Ishikawa (cell line): ENCODE measurements around the gene CCDC9B.

ENCODE experiments used
- CEBPB ChIP-seq: IDR thresholded peaks from 2 replicates; pipeline ENCODE4 v1.6.1; 2012
- CREB1 ChIP-seq: IDR thresholded peaks from 2 replicates; pipeline ENCODE4 v1.6.1; 2012; ENCODE audit warnings: low read depth
- EGR1 ChIP-seq: IDR thresholded peaks from 2 replicates; pipeline ENCODE4 v1.6.1; 2012
- EP300 ChIP-seq: IDR thresholded peaks from 2 replicates; pipeline ENCODE4 v1.6.1; 2012; ENCODE audit warnings: borderline replicate concordance
- FOXM1 ChIP-seq: IDR thresholded peaks from 2 replicates; pipeline ENCODE4 v1.6.1; 2012; ENCODE audit warnings: low read depth, borderline replicate concordance
- NFIC ChIP-seq: IDR thresholded peaks from 2 replicates; pipeline ENCODE4 v1.6.1; 2012
- RAD21 ChIP-seq: IDR thresholded peaks from 2 replicates; pipeline ENCODE4 v1.6.1; 2012; ENCODE audit warnings: low read depth
- TAF1 ChIP-seq: IDR thresholded peaks from 2 replicates; pipeline ENCODE4 v1.6.1; 2012; ENCODE audit warnings: low read depth, mild to moderate bottlenecking
- TCF12 ChIP-seq: IDR thresholded peaks from 2 replicates; pipeline ENCODE4 v1.6.1; 2012; ENCODE audit warnings: low read depth
- TEAD4 ChIP-seq: IDR thresholded peaks from 2 replicates; pipeline ENCODE4 v1.6.1; 2012
- YY1 ChIP-seq: IDR thresholded peaks from 2 replicates; pipeline ENCODE4 v1.6.1; 2012; ENCODE audit warnings: low read depth
- ZBTB7A ChIP-seq: IDR thresholded peaks from 2 replicates; pipeline ENCODE4 v1.6.1; 2012; ENCODE audit warnings: low read depth
- TF ChIP-seq, protein P1 (sequence below): IDR thresholded peaks from 2 replicates; pipeline ENCODE4 v1.6.1; 2012; ENCODE audit warnings: low read depth, mild to moderate bottlenecking
- TF ChIP-seq, protein P2 (sequence below): IDR thresholded peaks from 2 replicates; pipeline ENCODE4 v1.6.1; 2012
- TF ChIP-seq, protein P3 (sequence below): IDR thresholded peaks from 2 replicates; pipeline ENCODE4 v1.6.1; 2012

Gene CCDC9B

DNA sequence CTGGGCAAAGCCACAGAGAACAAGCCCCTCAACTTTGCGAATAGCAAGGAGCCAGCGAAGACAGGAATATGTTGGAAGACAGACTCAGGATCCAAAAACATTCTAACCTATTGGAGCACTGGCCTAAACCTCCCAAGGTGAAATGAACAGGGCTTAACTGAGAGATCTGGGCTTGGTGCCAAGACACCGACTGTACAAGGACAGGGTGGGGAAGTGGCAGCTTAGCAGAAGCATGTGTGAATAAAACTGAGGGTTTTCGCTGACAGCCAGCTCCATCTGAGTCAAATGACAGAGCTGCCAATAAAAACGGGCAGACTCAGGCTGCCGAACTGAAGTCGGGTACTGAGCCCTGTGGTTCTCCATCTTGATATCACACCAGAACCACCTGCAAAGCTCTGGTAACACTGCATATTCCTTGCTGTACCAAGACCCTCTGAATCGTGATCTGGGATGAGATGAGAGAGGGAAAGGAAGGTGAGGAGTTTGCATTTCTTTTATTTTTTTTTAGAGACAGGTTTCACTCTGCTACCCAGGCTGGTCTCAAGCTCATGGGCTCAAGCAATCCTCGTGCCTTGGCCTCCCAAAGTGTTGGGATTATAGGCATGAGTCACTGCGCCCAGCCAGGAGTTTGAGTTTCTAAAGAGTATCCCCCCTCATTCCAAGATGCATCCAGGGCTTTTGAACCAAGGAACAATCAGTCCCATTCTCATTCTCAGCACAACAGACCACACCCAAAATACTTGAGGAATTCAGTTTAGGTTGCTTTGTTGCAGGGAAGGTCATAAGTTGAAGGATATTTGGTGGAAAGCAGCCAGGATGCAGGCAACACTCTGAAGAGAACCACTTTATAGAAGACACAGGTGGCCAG lies 27.0 kb downstream of the CCDC9B start:
- peak; percentile 70 for TF ChIP-seq NFIC
- TF ChIP-seq FOXM1: no peak

DNA sequence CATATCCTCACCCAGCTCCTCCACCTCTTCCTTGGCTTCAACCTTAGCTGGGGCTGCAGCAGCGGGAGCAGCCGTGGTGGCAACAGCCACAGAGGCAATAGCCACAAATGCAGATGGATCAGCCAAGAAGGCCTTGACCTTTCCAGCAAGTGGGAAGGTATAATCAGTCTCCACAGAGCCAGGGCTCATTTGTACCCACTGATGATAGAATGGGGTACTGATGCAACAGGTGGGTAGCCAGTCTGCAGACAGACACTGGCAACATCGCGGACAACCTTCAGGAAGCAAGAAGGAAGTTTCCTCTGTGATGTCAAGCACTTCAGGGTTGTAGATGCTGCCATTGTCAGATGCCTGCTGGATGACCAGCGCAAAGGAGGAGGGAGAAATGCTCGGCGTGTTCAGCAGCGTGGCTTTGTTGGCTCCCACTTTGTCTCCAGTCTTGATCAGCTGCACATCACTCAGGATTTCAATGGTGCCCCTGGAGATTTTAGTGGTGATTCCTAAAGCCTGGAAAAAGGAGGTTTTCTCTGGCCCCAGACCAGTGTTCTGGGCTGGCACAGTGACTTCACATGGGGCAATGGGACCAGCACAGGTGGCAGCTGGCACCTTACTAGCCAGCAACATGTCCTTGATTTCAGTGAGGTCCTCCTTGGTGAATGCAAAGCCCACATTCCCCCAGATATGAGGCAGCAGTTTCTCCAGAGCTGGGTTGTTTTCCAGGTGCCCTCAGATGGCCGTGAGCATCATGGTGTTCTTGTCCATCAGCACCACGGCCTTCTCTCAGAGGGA lies 28.2 kb downstream of the CCDC9B start:
- TF ChIP-seq, protein P1, sequence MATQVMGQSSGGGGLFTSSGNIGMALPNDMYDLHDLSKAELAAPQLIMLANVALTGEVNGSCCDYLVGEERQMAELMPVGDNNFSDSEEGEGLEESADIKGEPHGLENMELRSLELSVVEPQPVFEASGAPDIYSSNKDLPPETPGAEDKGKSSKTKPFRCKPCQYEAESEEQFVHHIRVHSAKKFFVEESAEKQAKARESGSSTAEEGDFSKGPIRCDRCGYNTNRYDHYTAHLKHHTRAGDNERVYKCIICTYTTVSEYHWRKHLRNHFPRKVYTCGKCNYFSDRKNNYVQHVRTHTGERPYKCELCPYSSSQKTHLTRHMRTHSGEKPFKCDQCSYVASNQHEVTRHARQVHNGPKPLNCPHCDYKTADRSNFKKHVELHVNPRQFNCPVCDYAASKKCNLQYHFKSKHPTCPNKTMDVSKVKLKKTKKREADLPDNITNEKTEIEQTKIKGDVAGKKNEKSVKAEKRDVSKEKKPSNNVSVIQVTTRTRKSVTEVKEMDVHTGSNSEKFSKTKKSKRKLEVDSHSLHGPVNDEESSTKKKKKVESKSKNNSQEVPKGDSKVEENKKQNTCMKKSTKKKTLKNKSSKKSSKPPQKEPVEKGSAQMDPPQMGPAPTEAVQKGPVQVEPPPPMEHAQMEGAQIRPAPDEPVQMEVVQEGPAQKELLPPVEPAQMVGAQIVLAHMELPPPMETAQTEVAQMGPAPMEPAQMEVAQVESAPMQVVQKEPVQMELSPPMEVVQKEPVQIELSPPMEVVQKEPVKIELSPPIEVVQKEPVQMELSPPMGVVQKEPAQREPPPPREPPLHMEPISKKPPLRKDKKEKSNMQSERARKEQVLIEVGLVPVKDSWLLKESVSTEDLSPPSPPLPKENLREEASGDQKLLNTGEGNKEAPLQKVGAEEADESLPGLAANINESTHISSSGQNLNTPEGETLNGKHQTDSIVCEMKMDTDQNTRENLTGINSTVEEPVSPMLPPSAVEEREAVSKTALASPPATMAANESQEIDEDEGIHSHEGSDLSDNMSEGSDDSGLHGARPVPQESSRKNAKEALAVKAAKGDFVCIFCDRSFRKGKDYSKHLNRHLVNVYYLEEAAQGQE: no peak
- TF ChIP-seq EP300 (no peak), ZBTB7A (no peak), TCF12 (no peak), RAD21 (no peak), FOXM1 (no peak), YY1 (no peak), NFIC (no peak), EGR1 (no peak), CEBPB (no peak), TAF1 (no peak), TEAD4 (no peak), CREB1 (no peak)
- TF ChIP-seq, protein P2, sequence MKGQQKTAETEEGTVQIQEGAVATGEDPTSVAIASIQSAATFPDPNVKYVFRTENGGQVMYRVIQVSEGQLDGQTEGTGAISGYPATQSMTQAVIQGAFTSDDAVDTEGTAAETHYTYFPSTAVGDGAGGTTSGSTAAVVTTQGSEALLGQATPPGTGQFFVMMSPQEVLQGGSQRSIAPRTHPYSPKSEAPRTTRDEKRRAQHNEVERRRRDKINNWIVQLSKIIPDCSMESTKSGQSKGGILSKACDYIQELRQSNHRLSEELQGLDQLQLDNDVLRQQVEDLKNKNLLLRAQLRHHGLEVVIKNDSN: no peak
- TF ChIP-seq, protein P3, sequence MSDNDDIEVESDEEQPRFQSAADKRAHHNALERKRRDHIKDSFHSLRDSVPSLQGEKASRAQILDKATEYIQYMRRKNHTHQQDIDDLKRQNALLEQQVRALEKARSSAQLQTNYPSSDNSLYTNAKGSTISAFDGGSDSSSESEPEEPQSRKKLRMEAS: no peak

DNA sequence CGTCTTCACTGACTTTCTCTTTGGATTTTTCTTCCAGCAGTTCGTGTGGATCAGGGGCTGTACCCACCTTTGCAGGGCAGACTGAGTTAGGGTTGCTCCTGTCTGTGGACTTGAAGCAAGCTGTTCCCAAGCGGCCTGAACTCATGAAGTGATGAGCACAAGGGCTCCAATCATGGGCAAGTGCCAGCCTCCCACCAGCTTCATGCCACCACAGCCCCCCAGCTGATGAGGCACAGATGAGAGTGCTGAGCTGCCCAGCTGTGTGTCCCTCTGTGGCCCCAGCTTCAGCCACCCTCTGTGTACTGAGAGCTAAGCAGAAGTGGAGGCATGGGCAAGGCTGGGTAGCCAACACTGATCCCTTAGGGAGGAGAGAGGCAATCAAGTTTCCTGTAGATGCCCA lies 29.7 kb downstream of the CCDC9B start:
- no peak for TF ChIP-seq EP300
- TF ChIP-seq FOXM1: no peak
- TF ChIP-seq, protein P1: no peak
- TF ChIP-seq TAF1: no peak
- TF ChIP-seq EGR1: no peak
- TF ChIP-seq TEAD4: no peak
- no peak for TF ChIP-seq CEBPB
- TF ChIP-seq ZBTB7A: no peak
- TF ChIP-seq, protein P3: no peak
- no peak for TF ChIP-seq RAD21

DNA sequence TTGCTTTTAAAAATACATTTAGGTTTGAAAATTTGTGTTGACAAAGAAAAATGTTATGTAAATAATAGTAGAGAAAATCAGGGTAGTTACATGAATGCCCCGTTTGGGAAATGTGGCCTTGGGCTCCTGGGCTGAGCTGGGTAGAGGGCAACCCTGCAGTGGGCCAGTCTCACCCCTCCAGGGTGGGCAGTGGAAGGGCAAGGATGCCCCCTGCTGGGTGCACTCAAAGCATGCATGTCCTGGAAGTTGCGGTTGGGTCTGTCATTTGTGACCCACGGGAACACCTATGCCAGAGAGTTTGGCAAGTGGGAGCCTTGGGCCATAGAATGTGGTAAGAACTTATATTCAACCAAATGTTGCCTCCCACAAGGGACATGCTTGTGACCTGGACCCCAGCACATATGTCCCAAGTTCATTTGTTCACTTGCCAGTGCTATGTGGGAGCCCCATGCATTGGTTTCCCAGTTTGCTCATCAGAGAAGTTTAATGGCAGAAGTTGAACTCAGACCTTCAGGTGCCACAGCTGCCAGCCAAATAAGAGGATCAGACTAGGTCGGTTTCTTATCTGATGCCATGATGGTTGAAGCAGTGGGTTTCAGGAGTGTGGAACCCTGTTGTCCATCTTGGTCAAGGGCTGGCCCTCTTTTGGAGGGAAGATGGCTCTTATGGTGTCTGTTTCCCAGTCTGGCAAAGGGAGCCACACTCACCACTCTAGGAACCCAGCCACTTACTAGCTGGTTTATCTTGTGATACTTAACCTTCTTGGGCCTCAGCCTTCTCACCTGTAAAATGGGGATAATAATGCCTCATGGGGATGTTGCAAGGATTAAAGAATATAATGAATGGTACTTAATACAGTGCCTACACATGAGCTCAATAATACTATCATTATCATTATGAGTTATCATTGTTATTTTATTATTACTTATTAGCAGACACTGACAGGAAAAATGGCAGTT lies 30.5 kb downstream of the CCDC9B start:
- TF ChIP-seq, protein P3: no peak
- no peak for TF ChIP-seq TAF1
- no peak; the same call in 1 of the 2 replicates for TF ChIP-seq ZBTB7A
- TF ChIP-seq RAD21: peak; percentile 93
- TF ChIP-seq FOXM1: no peak

DNA sequence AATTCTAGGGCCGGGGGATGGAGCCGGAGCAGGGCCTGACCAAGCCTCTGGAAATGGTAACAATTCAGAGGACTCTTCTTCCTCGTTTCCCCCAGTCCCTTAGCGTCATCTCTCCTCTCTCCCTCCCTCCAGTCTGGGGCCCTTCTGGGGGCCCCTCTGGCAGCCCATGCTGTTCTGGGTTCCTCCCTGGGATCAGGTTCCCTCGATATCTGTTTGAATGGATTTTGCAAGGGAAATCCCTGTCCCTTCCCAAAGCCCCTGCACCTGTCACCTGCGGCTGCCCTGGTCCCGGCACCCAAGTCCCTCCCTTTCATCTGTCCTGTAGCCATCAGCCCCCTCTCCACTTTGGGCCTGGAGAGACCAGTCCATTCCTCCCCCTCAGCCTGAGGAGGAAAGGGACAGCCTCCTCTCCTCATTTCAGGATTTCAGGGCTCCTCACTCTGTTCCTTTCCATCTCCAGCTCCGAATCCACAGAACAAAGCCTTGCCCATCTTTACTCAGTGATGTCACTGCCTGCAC lies 31.3 kb downstream of the CCDC9B start:
- TF ChIP-seq EGR1 (no peak), TAF1 (no peak), TEAD4 (no peak), NFIC (no peak), EP300 (no peak), TCF12 (no peak), YY1 (no peak), ZBTB7A (no peak)
- TF ChIP-seq, protein P3: no peak
- TF ChIP-seq, protein P2: no peak
